ENCODE measurements around the gene PITPNC1.

- TF ChIP-seq EP300 (IDR thresholded peaks at IDR 0.05) (no peak), POLR2AphosphoS5 (IDR thresholded peaks at IDR 0.05) (no peak), CTCF (IDR thresholded peaks at IDR 0.05) (no peak), POLR2A (IDR thresholded peaks at IDR 0.05) (no peak)
Measured at GRCh38 chr17:67685351-67685750, 308.3 kb downstream of the PITPNC1 start.

Data from gastroesophageal sphincter (tissue), 3 donors.